ENCODE results near the gene BCL11A. TPM values are rescaled to one million over a fixed set of nuclear protein-coding genes. Genes with fewer than 3 reads are reported as not detected.

The BCL11A gene
- total RNA-seq, 1 donor from 2014 or later, result 1.6 TPM

DNA sequence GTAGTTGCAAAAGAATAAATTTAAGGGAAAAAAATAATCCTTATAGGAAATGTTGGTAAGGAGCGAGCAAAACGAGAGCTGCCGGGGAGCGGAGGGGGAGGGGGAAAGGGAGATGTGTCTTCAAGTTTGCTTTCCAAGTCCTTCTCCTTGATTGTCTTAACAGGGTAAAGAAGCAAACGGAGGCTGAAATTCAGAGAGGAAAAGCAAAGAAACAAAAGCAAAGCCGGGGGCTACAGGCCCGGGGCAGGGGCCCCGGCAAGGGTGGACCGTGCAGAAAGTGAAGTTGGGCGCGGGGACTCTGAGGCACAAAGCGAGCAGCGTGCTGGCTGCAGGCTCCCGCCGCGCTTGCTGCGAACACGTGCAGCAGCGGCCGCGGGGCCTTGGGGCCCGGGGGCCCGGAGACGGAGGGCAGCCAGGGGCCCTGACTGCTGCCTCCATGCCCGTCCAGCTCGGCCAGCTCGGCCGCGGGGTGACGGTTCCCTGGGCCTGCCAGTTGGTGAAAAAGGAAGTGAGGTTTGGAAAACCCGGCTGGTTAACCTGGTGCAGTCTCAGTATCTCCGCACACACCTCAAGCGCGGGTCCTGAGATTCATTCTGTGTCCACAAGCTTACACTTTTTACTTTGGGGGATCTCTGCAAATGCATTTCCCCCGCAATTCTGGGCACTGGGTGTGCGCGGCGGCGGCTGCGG, 4.1 kb downstream of the BCL11A start:
- DNase-seq (ENCODE audit: low spot score) (no peak), ATAC-seq (peak; percentile 23)
- intact Hi-C loops (cut with DNase I), result no loop called here

GRCh38 chr2:60548845-60549237, 4.6 kb downstream of the BCL11A start:
- no peak for ATAC-seq
- intact Hi-C loops (cut with DNase I), result no loop called here
- no peak for DNase-seq (ENCODE audit: low spot score)

DNA sequence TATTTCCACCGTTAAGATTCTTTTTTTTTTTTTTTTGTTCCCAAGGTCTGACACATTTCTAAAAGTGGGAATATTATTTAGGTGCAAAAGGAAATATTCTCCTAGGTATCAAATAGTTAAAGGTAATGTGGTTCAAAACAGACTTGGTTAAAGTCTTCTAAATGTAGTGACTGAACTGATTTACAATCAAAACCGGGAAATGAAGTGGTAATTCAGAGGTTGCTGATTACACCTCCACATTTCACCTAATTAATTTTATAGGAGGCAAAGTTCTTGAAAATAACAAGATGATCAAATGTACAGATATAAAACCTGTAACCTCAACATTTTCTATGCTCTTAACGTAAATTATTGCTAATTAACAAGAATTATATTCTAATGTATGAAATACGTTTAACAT, 5.1 kb downstream of the BCL11A start:
- DNase-seq (ENCODE audit: low spot score) (no peak), ATAC-seq (no peak)
- intact Hi-C loops (cut with DNase I), result no loop called here

DNA sequence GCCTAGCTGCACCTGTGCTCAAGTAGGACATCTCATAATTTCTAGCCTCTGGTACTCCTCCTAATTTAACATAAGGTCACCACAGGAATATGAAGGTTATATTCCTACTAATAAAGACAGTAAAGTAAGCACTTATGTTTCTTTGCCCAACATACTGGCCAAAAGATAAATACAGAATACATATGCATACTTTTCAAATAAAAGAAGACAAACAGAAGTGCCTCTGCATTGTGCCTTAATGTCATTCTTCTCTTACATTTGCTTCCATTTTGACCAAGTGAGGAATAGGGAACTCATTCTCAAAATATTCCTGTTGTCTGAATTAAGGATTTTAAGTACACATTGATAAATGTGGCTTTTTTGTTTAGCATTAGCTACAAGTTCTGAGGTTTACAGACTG, 5.6 kb downstream of the BCL11A start:
- intact Hi-C loops (cut with DNase I), result no loop called here
- DNase-seq (ENCODE audit: low spot score), result no peak
- no peak for ATAC-seq

DNA sequence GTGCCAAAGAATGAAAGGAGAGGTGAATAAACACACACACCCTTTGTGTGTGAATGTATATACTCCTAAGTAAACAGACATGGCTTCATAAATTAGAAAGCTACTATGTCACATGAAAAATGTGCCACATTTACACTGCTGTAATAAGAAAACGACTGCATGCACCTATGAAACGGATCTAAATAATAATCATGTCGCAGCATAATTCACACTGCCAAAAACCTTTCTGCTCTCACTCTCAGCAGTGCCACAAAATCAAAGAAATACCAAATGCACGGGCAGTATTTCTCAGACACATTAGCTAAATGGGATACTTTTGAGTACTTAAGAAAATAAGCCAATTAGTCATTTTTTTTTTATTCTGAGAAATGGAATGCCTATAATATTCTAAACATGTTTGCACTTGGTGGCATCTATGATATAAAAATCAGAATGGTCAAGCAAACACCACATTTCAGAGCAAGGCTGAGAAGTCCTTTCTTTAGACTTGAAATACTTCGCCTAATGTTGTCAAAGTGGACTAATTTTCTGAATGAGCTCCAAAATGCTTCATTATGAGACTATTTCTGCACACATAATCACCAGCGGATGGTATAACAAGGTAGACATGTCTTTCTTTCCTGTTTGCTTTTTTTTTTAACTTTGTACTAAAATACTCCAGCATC, 6.6 kb downstream of the BCL11A start:
- no peak for DNase-seq (ENCODE audit: low spot score)
- no peak for ATAC-seq
- intact Hi-C loops (cut with DNase I), result no loop called here

- ATAC-seq (no peak), DNase-seq (ENCODE audit: low spot score) (no peak)
- intact Hi-C loops (cut with DNase I), result no loop called here
Measured at GRCh38 chr2:60544954-60545560, 8.4 kb downstream of the BCL11A start.

GRCh38 chr2:60544062-60544461, 9.4 kb downstream of the BCL11A start:
- intact Hi-C loops (cut with DNase I), result no loop called here
- ATAC-seq (no peak), DNase-seq (ENCODE audit: low spot score) (no peak)

- intact Hi-C loops (cut with DNase I), result no loop called here
- no peak for ATAC-seq
- DNase-seq (ENCODE audit: low spot score), result no peak
Measured at GRCh38 chr2:60541056-60541651, 12.3 kb downstream of the BCL11A start.

DNA sequence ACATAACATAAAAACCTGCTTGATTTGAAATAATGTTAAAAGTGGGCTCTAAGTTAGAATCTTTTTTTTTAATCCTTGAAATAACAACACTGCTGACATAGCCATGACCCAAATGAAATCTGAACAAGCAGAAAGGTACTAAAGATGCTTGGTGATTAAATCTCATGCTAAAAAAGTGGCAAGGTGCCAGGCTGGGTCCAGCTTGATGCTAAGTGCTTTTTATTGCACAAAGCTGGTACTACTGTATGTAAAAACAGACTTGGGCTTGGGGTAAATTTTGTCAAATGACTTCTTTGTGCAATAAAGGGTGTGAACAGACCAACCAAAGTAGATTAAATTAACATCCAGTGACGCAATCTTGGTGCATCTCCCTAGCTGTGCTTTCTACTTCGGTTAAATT, 13.4 kb downstream of the BCL11A start:
- intact Hi-C loops (cut with DNase I), result no loop called here
- ATAC-seq (no peak), DNase-seq (ENCODE audit: low spot score) (no peak)

DNA sequence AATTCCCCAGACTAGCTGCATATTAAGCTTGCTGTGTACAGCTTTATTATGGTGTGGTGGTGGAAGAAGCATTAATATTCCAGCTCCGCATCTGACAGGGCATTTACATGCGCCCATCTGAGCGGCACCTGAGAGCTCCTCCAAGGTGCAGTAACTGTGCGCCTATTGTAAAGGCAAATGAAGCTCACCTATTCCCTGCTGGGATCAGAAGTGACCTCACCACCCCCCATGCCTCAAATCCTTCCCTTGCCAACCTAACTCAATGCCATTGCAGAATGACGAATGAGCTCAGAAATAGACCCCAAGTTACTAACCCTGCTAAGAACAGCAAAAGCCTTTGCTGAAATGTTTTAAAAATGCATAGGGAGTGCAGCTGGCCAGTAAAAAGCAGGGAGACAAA, 14.3 kb downstream of the BCL11A start:
- DNase-seq (ENCODE audit: low spot score), result no peak
- ATAC-seq, result no peak
- intact Hi-C loops (cut with DNase I), result no loop called here

DNA sequence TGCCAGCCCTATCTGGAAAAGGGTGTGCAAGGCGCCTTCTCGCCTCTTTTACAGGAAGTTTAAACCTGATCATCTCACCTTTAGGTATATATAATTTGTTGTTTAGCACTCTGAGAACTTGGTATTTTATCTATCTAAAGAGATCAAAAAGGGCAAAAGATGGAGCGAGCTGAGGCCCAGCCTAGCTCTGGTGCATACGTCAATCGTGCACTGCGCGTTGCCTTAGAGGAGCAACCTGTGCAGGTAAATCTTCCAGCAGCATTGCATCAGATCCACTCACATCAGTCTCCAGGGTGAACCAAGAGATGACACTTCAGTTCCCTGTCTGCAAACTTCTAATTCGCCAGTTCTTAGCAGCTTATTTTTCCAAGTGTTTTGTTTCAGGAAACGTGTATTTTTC, 15.4 kb downstream of the BCL11A start:
- intact Hi-C loops (cut with DNase I), result no loop called here
- DNase-seq (ENCODE audit: low spot score), result no peak
- ATAC-seq, result no peak

DNA sequence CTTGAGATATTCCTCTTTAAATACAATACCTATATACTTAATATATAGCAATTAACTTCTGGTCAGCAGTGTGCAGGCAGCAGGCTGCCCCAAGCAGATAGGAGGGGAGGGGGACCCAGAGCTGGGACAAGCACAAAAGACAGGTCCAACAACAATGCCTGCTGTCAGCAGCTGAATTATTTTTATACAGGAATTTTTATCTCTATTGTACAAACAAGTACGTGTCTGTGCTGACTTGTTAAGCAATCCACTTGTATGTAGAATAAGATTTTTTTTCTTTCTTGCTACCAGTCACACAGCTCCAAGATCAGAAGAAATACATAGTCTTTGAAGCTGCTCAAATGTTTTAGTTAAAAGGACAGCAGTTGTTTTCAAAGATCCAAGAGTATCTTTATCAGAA, 16.7 kb downstream of the BCL11A start:
- intact Hi-C loops (cut with DNase I), result no loop called here
- no peak for ATAC-seq
- no peak for DNase-seq (ENCODE audit: low spot score)

DNA sequence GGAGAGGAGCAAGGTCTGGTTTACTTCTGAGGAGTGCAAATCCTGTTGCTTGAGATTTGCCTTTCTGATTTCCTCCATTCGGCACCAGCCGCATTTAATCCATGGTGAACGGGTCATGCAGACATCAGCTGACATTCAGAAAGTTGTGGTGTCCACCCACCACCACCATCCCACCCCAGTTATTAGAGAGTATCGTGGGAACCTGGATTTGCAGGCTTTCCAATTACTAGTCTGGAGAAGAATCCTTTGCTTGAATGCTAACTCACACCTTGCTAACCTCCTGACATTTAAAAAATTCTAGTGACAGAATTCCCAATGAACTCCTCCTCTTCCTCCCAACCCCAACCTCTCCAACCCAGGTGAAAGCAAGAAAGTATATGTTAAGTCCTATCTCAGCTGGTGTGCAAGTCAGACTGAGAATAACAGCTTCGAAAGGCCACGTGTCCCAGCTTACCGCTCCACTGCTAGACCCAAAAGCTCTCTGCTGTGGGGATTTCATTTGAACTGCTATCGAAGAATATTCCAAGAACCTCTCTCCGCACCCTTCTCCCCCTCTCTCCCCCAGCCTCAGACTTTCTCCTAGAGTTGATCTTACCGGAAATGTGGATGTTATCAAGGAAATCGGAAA, 17.7 kb downstream of the BCL11A start:
- no peak for ATAC-seq
- no peak for DNase-seq (ENCODE audit: low spot score)
- intact Hi-C loops (cut with DNase I), result no loop called here

GRCh38 chr2:60534892-60535684, 18.4 kb downstream of the BCL11A start:
- intact Hi-C loops (cut with DNase I), result no loop called here
- ATAC-seq, result no peak

GRCh38 chr2:60534052-60534685, 19.3 kb downstream of the BCL11A start:
- intact Hi-C loops (cut with DNase I), result no loop called here
- ATAC-seq, result no peak
- no peak for DNase-seq (ENCODE audit: low spot score)

More at GRCh38 chr2:60534892-60535684, 18.4 kb downstream of the BCL11A start:
- DNase-seq (ENCODE audit: low spot score), result no peak

- intact Hi-C loops (cut with DNase I), result no loop called here
- no peak for DNase-seq (ENCODE audit: low spot score)
Measured at GRCh38 chr2:60533101-60534051, 20.1 kb downstream of the BCL11A start.

GRCh38 chr2:60532421-60532820, 21.0 kb downstream of the BCL11A start:
- intact Hi-C loops (cut with DNase I), result no loop called here

More at GRCh38 chr2:60533101-60534051, 20.1 kb downstream of the BCL11A start:
- no peak for ATAC-seq

More at GRCh38 chr2:60532421-60532820, 21.0 kb downstream of the BCL11A start:
- ATAC-seq (no peak), DNase-seq (ENCODE audit: low spot score) (no peak)
